ENCODE results near the gene ABCB9.

The ABCB9 gene

DNA sequence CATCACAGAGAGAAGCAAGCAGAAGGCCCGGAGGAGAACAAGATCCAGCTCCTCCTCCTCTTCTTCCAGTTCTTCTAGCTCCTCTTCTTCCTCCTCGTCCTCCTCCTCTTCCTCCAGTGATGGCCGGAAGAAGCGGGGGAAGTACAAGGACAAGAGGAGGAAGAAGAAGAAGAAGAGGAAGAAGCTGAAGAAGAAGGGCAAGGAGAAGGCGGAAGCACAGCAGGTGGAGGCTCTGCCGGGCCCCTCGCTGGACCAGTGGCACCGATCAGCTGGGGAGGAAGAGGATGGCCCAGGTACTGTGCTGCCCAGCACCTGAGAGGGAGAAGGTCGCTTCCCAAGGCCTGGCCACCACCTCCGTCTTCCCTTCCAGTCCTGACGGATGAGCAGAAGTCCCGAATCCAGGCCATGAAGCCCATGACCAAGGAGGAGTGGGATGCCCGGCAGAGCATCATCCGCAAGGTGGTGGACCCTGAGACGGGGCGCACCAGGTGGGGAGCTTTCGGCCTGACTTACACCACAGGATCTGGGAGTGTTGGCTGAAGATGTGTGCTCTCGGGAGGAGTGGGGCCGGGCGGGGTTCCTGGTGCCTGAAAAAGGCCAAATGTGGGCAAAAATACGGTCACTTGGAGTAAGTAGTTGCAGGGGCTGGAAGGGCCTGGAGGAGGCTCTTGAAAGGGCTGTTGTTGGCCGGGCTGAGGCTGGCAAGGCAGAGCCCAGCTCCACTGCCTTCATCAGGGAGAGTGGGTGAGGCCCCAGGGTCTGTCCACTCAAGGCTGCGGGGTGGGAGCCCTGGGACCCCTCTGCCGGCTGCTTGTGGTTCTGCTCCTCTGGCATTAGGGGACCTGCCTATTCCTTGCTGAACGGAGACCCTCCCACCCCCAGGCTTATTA is 15.6 kb upstream of the ABCB9 start:
- FAIRE-seq, result no peak

DNA sequence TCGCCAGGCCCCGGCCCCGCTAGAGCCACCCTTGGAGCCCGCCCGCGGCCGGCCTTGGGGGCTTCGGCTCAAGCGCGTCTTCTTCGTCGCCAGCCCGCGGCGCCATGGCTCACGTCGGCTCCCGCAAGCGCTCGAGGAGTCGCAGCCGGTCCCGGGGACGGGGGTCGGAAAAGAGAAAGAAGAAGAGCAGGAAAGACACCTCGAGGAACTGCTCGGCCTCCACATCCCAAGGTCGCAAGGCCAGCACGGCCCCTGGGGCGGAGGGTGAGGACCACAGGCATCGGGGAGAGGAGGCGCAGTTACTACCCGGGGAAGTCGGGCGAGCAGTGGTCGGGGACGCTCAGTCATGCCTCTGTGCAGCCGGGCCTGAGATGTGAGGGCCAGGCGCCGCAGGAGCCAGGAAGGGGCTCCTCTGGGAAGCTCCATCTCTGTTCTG is 14.8 kb upstream of the ABCB9 start:
- no peak for FAIRE-seq

DNA sequence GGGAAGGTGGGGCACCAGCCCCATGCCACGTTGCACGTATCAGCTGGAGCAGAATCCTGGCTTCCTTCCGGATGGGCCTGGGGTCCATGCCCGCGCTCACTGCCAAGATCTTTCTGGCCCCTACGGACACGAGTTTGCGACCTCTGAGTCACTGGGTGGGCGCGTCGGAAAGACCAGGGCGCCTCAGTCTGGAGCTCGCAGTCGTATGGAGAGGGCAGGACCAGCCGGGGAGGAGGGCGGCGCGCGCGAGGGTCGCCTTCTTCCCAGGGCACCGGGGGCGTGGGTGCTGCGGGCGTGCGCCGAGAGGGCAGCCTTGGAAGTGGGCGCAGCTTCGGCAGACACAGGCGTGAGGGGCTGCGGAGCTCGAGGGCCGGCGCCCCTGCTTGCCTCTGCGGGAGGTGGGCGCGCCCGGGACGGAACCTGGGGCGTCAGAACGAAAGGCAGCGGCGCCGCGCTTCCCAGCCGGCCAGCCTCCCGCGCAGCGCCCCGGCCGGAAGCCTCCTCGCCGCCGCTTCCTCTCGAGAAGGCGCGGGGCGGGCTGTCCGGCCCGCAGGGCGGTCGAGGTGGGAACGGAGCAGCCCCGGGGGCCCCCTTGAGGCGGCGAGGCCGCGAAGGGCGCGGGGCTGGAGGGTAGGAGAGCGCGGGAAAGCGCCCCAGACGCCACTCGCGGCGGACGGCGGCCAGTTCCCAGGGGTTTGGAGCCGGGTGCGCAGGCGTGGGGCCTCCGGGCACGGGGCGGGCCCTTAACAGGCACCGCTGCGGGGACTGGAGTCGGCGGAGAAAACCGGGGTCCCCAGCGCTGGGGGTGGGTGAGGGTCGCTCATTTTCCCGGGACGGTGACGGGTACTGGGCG is 14.1 kb upstream of the ABCB9 start, which contains the start of gene ARL6IP4:
TSS of gene ARL6IP4 (plus strand) at position 499 of the 853 bp plus-strand sequence. CDS start 459 bp downstream, outside the sequence.
- FAIRE-seq, result no peak

DNA sequence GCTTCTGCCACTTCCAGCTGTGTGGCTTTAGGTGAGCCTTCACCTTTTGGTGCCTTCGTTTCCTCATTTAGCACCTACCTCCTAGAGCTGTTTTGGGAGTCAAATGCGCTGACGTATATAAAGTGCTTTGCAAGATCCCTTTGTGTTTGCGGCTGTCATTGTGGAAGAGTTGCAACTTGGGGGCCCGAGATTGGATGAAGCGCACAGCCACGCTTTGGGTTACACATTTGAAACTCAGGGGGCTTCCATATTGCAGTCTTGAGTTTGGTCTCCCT is 13.6 kb upstream of the ABCB9 start:
- no peak for FAIRE-seq

DNA sequence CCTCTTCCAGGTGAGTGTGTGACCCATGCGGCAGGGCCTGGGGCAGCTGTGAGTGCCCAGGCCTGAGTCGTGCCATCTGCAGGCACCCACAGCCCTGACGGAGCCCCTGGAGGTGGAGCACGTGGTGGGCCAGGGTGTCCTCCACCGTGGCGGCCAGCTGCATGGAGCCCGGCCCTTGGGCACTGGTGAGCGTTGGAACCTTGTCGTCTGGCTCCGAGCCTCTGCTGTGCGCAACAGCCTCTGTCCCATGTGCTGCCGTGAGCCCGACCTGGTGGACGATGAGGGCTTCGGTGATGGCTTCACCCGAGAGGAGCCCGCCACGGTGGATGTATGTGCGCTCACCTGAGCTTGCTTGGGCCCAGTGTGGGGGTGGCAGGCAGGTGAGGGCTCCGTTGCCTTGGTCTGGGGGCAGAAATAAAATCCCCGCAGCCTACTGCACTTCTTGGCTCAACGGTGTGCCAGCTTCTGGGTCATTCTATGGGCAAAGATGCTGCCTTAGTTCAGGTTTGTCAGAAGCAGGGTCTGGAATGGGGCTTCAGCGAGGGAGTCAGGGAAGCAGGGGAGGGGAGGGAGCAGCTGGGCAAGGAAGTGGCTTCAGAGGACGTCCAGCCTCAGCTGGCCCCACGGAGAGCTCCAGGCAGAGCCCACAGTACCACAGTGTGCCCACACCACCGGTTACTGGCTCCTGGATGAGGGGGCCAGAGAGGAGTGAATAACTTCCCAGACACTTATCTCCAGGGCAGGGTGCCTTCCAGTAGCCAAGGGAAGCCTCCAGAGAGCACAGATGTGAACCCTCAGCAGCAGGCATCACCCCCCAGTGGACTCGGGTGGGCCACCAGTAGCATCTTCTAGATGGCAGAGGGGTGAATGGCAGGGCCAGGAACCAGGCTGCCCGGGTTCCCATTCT is 13.0 kb upstream of the ABCB9 start:
- no peak for FAIRE-seq

DNA sequence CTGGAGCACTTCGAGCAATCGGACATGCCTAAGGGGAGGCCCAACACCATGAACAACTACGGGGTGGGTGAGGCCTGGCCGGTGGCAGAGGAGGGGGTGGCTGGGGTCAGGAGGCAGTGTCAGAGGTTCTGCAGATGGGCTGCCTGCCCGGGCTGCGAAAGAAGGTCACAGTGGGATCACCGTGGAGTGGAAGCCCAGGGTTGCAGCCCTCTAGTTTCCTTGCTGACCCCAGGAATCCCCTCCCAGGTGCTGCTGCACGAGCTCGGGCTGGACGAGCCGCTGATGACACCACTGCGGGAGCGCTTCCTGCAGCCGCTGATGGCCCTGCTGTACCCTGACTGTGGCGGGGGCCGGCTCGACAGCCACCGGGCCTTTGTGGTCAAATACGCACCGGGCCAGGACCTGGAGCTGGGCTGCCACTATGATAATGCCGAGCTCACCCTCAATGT is 12.3 kb upstream of the ABCB9 start:
- FAIRE-seq, result no peak

DNA sequence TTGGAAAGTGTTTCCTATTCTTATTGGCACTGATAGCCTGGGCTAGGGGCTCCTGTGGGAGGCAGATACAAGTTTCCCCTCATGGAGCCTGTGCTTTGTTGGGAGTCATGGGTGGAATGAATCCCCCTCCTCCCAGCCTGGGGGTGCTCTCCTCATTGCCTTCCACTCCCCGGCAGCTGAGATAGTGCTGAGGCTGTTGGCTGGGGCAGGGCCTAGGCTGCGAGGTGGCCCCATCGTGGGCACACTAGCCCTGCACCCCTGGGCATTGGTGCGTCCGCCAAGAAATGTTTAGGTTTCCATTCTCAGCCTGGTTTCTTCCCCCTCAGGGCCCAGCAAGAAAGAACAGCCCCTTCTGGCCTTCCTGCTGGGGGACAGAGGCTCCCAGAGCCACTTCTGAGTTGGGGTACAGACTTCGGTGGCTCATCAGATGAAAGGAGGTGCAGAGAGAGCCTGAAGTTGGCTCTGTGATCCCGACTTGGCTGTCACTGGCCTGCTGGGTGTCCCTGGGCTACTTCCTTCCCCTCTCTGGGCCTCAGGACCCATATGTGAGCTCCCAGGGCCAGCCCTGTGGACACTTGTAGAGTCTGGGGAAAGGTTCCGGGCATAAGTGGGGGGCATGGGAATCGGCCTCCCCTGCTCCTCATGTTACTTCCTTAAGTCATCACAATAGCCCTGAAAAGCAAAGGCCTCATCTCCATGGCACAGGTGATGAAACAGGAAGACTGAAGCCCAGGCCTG is 11.6 kb upstream of the ABCB9 start:
- FAIRE-seq, result no peak

DNA sequence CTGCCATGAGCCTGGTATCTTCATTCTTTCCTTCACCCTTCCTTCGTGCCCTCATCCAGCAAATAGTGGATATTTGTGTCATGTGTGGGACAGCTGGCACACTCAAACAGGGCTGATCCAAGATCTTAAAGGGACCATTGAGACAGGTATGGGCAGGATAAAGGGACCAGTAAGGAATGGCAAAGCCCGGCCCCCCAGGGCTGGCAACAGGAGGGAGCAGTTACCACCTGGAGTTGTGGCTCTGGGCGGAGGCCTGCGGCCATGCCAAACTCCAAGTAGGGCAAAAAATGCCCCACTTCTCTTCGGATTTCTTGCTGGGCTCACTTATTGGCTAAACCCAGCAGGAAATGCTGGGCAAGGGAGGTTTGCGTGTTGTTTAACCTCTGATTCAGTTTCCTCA is 10.9 kb upstream of the ABCB9 start:
- no peak for FAIRE-seq

DNA sequence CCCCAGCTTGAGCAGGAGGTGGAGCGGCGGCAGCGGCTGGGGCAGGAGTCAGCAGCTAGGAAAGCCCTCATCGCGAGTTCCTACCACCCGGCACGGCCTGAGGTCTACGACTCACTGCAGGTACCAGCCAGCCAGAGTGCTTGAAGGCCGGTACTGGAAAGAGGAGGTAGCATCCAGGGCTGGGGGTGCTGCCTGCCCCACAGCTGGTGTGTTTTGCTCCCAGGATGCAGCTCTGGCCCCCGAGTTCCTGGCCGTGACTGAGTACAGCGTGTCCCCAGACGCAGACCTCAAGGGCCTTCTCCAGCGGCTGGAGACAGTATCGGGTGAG is 10.3 kb upstream of the ABCB9 start:
- no peak for FAIRE-seq

DNA sequence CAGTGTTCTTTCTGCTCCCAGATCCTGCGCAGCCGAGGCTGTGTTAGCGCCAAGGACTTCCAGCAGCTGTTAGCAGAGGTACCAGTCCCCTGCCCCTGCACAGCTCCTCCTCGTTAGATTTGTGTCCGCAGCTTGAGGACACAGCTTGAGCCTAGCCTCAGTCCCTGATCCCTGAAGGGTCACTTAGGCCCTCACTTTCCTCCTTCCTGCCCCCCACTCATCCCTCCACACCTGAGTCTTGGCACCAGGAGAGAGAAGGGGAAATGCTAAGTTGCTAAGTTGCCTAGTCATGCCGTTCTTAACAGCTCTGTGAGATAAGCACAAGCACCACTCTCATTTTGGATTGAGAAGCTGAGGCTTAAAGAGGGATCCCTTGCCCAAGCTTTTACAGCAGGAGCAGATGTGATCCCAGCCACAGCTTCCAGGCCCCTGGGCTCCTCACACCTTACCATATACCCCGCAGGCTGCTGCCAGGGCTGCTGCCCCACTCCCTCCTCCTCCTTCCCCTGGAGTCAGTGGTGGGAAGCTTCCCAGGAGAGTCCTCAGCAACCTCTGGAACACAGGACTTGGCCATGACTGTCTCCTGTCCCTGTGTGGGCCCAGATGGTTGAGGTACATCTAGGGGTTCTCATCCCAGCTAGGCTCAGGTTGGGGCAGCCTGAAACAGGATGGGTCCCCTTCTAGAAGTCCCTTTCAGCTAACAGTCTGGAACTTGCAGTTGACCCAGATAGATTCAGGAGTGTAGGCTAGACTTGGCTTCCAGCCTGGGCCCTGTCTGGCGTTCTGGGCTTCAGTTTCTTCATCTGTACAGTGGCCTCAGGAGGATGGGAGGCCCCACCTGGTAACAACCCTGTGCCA is 9.8 kb upstream of the ABCB9 start:
- no peak for FAIRE-seq

DNA sequence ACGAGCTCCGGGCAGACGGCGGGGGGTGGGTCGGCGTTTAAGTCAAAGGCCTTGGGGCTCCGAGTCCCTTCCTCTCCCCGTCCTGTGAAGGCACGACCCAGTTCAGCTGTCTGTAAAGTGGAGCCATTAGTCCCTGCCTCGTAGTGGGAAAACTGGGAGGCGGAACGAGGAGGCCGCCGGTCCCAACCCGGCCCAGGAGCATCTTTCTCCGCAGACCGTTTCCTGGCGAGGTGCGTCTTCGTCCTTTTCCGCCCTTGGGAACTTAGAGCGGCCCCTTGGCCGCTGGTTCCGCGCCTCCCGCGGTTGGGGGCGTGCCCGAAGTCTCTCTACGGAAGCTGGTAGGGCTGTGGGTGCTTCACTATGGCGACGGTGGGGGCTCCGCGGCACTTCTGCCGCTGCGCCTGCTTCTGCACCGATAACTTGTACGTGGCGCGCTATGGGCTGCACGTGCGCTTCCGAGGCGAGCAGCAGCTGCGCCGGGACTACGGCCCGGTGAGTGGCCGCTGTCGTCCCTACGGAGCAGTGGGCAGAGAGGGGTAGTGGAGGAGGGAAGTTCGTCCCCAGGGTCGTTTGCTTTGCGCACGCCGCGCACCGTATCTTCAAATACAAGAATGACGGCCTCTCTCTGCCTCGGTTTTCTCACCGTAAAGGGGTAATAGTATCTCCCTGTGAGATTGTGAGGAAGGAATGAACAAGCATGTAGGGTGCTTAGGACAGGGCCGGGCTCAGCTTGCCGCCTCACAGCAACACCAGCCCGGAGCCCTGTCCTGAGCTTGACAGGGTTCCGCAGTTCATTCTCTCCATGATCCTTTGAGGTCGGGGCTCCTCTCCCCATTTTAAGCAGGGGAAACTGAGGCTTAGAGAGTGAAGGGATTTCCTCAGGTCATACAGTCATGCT is 8.9 kb upstream of the ABCB9 start, which contains the start of gene OGFOD2:
TSS of gene OGFOD2 (plus strand) at position 353 of the 898 bp plus-strand sequence. CDS start at position 361, 8 bp downstream.
- FAIRE-seq, result no peak

DNA sequence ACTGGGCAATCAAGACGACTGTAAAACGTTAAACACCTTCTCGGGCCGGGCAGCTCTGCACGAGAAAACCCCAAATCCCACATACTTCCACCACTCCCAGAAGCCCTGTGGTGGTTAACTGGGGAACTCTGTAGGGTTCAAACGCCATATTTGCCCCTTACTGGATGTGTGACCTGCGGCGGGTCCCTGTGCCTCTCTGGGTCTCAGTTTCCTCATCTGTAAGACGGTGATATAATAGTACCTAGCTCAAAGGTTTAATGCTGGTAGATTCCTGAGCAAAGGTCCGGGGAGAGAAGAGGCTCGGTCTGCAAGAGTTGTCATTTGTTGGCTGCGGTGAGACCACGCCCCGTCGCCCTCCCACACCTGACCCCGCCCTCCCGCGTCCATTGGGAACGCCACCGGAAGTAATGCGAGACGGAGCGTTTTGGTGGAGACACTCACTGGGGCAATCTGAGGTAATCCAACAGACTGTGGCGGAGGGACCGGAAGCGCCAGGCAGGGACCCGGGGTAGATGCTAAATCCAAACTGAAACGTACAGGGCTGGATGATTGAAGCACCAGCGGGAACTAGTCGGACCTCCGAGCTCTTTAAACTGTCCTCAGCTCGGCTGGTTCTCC is 8.1 kb upstream of the ABCB9 start:
- peak; percentile 94 for FAIRE-seq

DNA sequence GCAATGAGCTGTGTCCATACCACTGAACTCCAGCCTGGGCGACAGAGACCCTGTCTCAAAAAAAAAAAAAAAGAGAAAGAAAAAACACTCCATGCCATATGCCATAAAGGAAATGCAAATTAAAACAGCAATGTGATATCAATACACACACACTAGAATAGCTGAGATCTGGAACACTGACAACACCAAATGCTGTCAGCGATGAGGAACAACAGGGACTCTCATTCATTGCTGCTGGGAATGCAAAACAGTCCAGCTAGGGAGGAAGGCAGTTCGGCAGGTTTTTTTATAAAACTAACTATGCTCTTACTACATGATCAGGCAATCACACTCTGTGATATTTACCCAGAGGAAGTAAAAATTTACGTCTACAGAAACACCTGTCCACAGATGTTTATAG is 3.4 kb upstream of the ABCB9 start:
- no peak for FAIRE-seq

DNA sequence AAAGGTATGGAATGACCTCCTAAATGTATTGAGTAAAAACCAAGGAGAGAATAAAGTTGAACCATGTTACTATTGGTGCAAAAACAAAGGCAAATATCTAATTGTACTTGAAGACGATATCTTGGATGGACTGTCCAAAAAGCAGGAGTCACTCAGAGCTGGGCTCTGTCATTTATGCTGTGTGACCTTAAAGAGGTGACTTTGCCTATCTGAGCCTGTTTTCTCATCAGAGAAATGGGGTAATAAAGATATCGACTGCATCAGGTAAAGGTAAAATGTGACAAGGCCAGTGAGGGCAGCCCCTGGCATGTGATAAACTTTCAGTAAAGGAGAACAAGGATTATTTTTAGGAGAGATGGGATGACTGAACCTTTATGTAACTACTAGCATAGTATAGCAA is 1.8 kb upstream of the ABCB9 start:
- FAIRE-seq, result no peak

DNA sequence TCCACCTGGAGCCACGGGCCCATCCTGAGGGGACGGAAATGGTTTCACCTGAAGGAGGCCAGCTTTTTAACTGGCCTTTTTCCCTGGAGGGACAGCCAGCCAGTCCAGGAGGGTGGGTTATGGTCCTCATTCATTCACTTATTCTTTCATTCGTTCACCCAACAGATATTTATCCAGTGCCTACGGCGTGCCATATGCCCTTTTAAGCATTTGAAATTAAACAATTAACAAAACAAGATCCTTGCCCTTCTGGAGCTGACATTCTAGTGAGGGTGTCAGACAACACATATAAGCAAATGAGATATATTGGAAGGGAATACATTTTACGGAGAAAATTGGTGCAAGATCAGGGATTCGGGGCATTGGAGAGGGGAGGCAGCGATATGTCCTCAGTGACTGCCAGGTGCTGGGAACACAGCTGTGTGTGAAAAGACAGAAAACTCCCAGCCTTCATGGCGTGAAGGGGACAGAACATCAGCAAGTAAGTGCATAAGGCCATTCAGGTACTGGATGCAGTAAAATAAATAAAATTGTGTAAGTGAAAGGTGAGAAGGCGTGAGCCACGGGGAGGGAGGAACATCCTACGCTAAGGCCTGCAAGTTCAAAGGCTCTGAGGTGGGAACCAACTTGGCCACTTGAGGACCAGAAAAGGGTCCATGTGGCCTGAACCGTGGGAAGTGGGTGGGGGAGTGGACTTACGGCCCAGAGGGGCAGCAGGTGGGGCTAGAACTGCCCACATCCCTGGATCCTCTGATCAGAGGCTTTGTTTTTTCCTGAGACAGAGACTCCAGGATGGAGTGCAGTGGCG is 684 bp upstream of the ABCB9 start:
- no peak for FAIRE-seq

DNA sequence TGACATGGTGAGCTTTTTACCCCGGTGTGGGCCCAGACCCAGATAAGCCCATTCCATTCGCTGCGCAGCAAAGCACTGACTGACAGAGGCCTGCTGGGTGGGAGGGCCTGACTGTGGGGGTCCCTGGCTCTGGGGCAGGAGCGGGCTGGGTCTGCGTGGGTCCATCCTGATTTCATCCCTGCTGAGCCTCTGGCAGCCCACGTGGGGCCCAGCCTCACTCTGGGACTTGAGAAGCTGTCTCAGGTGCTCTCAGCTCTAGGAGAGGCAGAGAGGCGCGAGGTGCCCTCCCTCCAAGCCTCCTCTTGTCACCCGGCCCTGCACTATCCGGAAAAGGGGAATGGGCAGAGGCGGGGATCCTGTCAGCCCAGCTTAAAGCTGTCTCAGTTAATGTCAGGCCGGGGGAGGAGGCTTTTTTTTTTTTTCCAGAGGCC is 927 bp downstream of the ABCB9 start:
- no peak for FAIRE-seq

DNA sequence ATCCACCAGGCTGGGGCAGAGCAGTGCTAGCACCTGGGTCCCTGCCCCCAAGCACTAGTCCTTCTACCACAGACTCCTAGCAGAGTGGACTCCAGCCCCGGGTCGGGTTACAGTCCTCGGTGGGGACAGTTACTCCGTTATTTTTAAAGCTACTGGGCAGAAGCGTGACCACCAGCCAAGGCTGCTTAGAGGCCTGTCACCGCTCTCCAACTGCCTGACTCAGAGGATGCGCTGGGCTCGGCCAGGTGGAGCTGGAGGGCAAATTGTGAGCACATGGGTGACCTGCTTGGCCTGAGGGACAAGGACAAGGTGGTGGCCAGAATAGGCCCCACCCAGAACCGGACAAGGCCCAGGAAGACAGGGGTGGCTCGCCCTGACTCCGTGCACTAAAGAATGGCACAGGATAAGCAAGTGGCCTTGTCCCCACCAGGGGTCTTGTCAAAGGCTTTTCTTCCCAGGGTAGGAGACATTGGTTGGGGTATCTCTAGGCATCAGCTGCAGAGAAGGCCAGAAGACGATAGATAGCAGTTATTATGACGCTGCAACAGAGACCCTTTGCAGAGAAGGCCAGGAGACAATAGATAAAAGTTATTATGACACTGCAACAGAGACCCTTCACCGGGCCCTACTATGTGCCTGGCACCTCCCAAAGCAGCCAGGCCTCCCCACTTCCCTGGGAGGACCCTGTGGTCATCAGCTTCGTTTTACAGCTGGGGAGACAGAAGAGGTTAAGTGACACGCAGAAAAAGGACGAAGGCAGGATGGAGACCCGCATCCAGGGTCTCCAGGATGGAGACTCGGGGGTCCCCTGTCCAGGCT is 1.6 kb downstream of the ABCB9 start:
- FAIRE-seq, result no peak

DNA sequence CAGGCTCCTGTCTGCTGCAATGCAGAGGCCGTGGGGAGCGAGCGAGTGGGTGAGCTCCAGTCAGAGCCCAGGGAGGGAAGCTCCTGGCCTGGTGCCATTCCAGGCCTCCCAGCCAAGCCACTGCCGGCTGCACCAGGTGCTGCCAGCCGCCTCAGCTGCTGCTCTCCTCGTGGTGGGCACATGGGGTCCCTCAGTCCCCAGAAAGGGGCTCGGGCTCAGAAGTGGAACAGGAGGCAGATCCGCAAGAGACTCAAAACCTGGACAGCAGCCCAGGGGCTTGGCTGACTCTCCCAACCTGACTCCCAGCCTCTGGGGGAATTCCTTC is 2.4 kb downstream of the ABCB9 start:
- no peak for FAIRE-seq
